NB4 (cell line): ENCODE results near the gene KRTAP10-2.

Source experiments
- DNase-seq: peaks from one replicate; pipeline ENCODE4 v3.0.0; 2010; ENCODE audit warnings: low read depth
- H3K4me3 ChIP-seq: one replicate; pipeline ENCODE4 v1.5.1; 2011; ENCODE audit warnings: mild to moderate bottlenecking, low read depth, low read length, moderate library complexity
- MYC ChIP-seq: IDR thresholded peaks from 2 replicates; pipeline ENCODE4 v1.6.1; 2011; ENCODE audit warnings: low read depth, low read length
- POLR2A ChIP-seq: IDR thresholded peaks from 2 replicates; pipeline ENCODE4 v1.6.1; 2011; ENCODE audit warnings: mild to moderate bottlenecking; ENCODE audit not compliant: insufficient read length; ENCODE audit errors: extremely low read depth
- TF ChIP-seq, protein P1 (sequence below): IDR thresholded peaks from 2 replicates; pipeline ENCODE4 v1.6.1; 2011; ENCODE audit warnings: low read depth, low read length
- TF ChIP-seq, protein P2 (sequence below): IDR thresholded peaks from one replicate; pipeline ENCODE4 v1.5.1; 2012; ENCODE audit warnings: low read depth, low read length

Gene KRTAP10-2

DNA sequence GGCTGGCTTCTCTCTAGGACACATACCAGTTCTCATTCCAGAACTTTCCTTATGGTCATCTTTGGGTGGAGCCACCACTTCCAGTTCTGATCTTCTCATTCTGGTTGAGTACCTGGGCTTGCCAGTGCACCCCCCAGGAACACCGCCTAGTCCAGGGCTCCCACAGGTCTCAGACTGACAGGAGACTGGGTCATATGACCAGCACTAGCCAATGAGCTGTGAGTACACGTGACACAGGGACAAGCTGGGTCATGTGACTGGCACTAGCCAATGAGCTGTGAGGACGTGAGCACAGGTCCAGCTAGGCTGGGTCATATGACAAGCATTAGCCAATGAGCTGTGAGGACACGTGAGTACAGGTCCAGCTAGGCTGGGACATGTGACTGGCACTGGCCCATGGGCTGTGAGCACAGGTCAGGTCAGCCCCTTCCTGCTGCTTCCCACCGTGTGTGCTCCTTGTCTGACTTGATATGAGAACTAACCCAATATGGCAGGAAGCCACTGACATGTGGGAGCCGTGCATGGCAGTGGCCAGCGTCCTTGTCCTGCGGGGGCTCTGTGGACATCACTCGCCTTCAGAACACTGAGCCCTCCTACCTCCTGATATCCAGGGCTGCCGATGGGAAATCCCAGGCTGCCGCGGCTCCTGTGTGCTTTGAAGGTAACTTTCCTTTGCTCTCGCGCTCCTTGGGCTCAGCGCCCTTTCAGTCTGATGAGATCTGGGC is 34.0 kb downstream of the KRTAP10-2 start:
- peak; percentile 31 for DNase-seq
- TF ChIP-seq, protein P1, sequence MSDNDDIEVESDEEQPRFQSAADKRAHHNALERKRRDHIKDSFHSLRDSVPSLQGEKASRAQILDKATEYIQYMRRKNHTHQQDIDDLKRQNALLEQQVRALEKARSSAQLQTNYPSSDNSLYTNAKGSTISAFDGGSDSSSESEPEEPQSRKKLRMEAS, result peak; percentile 70
- no peak for TF ChIP-seq MYC
- H3K4me3 ChIP-seq, result no peak overlapping the region

DNA sequence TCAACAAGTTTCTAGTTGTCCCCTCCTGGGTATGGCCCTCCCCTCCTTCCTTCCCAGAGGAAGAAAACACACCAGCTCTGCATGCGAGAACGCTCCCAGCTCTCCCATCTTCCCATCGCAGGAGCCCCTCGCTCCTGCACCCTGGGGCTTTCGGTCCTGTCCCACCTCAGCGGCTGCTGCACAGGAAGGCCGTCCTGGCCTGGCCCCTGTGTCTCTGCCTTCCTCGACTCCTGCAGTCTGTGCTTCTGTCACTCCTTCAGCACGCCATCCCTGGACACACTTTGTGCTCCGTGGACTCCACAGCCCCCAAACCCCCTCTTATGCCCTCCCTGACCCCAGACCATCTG is 34.5 kb downstream of the KRTAP10-2 start:
- no peak overlapping the region for H3K4me3 ChIP-seq
- no peak for DNase-seq
- no peak for TF ChIP-seq MYC
- TF ChIP-seq, protein P2, sequence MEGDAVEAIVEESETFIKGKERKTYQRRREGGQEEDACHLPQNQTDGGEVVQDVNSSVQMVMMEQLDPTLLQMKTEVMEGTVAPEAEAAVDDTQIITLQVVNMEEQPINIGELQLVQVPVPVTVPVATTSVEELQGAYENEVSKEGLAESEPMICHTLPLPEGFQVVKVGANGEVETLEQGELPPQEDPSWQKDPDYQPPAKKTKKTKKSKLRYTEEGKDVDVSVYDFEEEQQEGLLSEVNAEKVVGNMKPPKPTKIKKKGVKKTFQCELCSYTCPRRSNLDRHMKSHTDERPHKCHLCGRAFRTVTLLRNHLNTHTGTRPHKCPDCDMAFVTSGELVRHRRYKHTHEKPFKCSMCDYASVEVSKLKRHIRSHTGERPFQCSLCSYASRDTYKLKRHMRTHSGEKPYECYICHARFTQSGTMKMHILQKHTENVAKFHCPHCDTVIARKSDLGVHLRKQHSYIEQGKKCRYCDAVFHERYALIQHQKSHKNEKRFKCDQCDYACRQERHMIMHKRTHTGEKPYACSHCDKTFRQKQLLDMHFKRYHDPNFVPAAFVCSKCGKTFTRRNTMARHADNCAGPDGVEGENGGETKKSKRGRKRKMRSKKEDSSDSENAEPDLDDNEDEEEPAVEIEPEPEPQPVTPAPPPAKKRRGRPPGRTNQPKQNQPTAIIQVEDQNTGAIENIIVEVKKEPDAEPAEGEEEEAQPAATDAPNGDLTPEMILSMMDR, result no peak
- TF ChIP-seq POLR2A, result no peak
- TF ChIP-seq, protein P1, result no peak

DNA sequence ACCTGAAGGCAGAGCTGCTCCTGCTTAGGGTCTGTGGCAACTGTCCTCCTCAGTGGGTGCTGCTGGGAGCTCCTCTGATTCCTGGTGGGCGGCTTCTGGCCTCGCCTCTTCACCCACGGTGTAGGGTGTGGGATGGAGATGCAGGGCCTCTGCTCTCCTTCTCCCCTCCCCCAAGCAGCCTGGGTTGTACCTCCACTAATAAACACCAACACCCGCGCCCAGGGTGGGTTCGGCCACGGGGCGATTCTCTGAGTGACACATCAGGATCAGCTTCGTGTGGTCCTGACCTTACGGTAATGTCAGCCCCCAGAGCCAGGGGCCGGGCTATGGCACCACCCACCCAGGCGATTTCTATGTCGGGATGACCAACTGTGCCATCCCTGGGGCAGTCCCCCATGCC is 35.0 kb downstream of the KRTAP10-2 start:
- TF ChIP-seq POLR2A (no peak), MYC (no peak)
- TF ChIP-seq, protein P1, result no peak
- TF ChIP-seq, protein P2, result no peak

DNA sequence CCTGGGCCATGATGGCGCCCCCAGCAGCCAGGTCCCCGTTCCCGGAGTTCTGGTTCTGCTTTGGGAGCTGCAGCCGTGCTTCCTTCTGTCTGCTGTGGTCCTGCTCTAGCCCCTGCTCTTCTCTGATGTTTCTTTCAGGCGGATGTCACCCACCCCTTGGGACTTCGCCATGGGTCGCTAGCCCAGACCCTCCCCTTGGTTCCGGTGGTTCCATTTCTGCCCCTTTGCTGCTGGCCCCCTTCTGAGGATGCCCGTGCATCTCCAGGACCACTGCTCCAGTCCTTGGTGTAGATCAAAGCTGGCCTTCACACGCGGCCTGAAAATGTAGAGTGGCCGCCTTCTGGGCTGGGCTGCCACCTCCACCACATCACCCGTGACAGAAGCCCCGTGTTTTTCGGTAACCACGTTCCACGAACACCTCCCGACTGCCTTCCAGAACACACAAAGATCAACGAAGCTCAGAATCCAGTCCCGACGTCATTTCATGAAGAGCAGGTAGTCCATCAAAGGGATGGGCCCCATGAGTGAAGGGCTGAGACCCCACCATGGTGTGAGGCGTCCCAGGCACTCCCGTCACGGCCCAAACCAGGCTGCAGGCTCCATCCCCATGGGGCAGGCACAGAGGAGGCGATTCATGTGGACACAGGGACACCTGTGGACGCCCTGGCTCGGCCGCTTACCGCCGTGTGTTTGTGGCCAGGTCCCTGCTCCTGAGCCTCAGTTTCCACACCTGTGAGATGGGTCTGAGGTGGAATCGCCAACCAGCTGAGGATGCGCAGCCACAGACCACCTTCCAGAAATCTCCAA is 35.7 kb downstream of the KRTAP10-2 start:
- no peak overlapping the region for H3K4me3 ChIP-seq
- TF ChIP-seq MYC (no peak), POLR2A (no peak)
- TF ChIP-seq, protein P1, result no peak
- TF ChIP-seq, protein P2, result no peak
- DNase-seq, result no peak

More for the DNA sequence above, 35.0 kb downstream of the KRTAP10-2 start:
- DNase-seq, result no peak
- H3K4me3 ChIP-seq, result no peak overlapping the region

DNA sequence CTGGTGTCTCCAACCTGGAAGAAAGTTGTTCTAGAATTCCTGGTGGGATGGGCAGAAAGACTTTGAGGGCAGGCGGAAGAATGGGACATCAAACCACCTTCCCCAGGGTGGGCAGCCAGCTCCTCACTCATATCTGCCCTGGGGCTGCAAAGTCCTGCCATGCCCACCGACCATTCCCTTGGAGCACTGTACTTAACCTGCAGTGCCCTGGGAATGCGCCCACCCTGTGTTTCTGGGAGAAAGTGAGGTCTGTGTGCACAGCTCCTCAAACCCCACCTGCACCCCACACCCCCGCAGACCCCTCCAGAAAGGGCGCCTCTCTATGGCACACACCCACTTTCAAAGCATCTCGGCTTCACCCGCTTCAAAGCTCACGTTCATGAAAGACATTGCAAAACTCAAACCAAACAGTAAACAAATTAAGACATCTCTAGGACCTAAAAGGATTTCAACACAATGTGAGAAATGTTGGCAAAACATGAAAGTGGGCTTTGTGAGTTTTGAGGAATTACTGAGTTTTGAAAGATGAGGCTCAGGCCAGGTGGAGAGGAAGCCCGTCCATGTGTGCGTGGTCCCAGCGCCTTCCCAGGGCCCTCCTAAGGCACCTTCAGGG is 36.5 kb downstream of the KRTAP10-2 start:
- TF ChIP-seq, protein P1, result no peak
- TF ChIP-seq, protein P2, result no peak
- TF ChIP-seq POLR2A (no peak), MYC (no peak)
- no peak for DNase-seq
- H3K4me3 ChIP-seq, result no peak overlapping the region

DNA sequence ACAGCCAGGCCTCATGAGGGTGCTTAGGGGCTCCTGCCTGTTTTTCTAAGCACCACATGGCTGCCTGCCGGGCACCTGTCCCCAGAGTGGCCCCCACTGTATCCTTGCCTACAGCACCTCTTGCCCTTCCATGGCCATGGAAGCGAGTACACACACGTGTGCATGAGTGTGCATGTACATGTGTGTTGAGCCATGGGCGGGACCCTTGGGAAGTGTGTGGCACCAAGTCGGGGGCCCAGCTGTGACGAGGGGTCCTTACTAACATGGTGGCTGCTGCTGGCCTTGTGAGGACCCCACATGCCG is 37.1 kb downstream of the KRTAP10-2 start:
- H3K4me3 ChIP-seq, result no peak overlapping the region
- TF ChIP-seq, protein P1, result no peak
- TF ChIP-seq, protein P2, result no peak
- TF ChIP-seq POLR2A (no peak), MYC (no peak)
- no peak for DNase-seq
